Measurements from ENCODE around the gene IL22RA2. TPM values are rescaled to one million over a fixed set of nuclear protein-coding genes. Genes with fewer than 3 reads are reported as not detected.

IL22RA2 gene
- total RNA-seq, 2 donors from 2014 or later = not detected

DNA sequence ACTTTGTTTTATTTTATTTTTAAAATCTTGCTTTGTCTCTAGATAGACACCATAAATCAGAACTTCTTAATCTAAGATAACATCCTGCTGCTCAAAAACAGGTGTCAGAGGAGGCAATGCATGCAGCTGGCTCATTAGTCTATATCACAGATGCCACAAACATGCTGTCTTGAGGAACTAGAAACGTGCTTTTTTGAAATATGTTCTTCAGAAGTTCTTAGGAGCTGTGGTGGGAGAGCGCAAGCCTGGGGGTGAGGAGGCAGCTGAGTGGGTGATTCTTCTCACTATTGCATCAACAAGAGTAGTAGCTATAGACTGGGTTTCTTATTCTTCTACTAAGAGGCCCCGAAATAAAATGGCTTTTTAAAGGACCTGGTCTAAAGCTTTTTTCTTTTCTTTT is 23.4 kb downstream of the IL22RA2 start:
- DNase-seq (no peak), ATAC-seq (no peak)
- H3K27me3 Mint-ChIP-seq = no peaks in the 10 kb centered on the region
- H3K27ac Mint-ChIP-seq = peak overlapping the region; percentile 16
- H3K4me3 Mint-ChIP-seq = no peak overlapping the region
- no peaks in the 10 kb centered on the region for H3K36me3 Mint-ChIP-seq (ENCODE audit: low read depth)
- H3K4me1 Mint-ChIP-seq = peaks cover 4% of the 10 kb centered on the region
- H3K9me3 ChIP-seq (ENCODE audit: control insufficient read depth, low read length, poor library complexity, severe bottlenecking) = no peaks in the 10 kb centered on the region

DNA sequence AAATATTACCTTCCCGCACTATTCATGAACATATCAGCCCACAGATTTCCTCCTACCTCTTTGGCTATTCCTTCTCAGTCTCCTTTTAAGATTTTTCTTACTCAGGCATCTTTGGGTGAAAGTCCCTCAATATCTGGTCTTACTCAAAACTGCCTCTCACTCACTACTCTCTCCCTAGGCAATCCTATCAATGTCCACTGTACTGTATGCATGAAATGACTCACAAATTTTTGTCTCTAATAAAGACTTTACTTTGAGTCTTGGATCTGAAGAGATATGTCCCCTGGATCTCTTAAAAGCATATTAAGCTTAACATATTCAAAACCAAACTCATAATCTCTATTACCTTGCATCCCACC is 24.4 kb downstream of the IL22RA2 start:
- H3K9me3 ChIP-seq (ENCODE audit: control insufficient read depth, low read length, poor library complexity, severe bottlenecking) = no peaks in the 10 kb centered on the region
- H3K27me3 Mint-ChIP-seq = no peaks in the 10 kb centered on the region
- DNase-seq (no peak), ATAC-seq (no peak)
- H3K36me3 Mint-ChIP-seq (ENCODE audit: low read depth) = no peaks in the 10 kb centered on the region
- H3K4me3 Mint-ChIP-seq = no peak overlapping the region
- H3K4me1 Mint-ChIP-seq = no peaks in the 10 kb centered on the region
- H3K27ac Mint-ChIP-seq = no peak overlapping the region

DNA sequence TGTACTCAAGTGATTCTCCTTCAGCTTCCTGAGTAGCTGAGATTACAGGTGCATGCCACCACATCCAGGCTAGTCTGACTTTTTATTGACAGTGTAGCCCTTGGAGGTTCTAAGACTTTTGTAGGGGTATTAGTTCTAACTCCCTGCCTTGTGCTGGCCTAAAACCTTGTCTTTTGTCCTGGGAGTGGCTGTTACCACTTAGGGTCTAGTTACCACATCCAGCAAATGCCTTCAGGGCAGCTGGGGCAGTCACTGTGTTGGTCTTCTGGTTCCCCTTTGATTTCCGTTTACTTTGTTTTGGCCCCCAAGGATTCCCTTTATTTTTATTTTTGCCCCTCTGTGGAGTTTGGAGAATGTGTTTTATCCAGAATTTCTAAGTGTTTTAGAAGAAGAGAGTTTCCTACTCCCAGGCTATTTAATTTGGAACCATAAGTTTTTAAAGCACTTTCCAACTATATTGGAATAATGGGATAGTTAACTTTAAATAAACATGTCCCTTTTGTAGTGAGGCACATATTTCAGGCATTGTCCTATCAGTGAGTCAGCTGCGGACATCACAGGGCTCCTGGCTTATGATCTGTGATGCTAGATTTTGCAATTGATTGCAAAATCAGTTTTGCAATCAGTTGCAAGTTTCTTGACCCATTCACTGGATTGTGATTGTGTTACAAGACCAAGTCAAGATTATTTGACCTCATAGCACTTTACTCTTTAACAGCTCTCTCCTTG is 25.0 kb downstream of the IL22RA2 start:
- Mint-ChIP-seq H3K36me3 (ENCODE audit: low read depth) (no peaks in the 10 kb centered on the region), H3K4me1 (no peaks in the 10 kb centered on the region), H3K27me3 (no peaks in the 10 kb centered on the region), H3K27ac (no peak overlapping the region), H3K4me3 (no peak overlapping the region)
- ATAC-seq (no peak), DNase-seq (no peak)
- H3K9me3 ChIP-seq (ENCODE audit: control insufficient read depth, low read length, poor library complexity, severe bottlenecking) = no peaks in the 10 kb centered on the region

DNA sequence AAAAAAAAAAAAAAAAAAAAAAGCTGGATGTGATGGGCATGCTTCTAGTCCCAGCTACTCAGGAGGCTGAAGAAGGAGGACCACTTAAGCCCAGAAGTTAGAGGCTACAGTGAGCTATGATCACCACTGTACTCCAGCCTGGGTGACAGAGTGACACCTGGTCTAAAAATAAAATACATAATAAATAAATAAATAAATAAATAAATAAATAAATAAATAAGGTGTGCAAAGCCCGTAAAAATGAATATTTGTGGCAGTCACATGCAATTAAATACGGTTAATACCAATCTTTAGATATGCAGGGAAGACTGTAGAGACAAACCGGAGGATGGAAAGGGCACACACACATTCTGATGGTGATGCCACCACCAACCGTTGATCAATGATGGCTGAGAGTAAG is 26.2 kb downstream of the IL22RA2 start:
- no peaks in the 10 kb centered on the region for H3K9me3 ChIP-seq (ENCODE audit: control insufficient read depth, low read length, poor library complexity, severe bottlenecking)
- DNase-seq = no peak
- Mint-ChIP-seq H3K36me3 (ENCODE audit: low read depth) (no peaks in the 10 kb centered on the region), H3K4me3 (no peak overlapping the region), H3K27ac (no peak overlapping the region), H3K4me1 (no peaks in the 10 kb centered on the region), H3K27me3 (no peaks in the 10 kb centered on the region)
- no peak for ATAC-seq

DNA sequence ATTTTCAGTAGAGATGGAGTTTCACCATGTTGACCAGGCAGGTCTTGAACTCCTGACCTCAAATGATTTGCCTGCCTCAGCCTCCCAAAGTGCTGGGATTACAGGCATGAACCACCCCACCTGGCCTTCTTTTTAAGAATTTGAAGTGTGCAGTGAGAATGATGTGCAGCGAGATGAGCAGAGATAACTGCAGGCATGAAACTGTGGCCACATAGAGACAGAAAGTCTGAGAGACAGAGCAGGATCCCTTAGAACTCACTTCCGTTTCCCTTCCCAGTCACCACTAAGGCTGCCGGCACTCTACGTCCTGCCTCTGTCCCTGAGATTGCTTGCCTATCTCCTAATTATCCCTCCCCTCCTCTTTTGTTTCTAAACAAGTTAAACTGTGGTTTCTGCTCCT is 27.2 kb downstream of the IL22RA2 start:
- no peak for DNase-seq
- Mint-ChIP-seq H3K4me3 (no peak overlapping the region), H3K4me1 (no peaks in the 10 kb centered on the region), H3K36me3 (ENCODE audit: low read depth) (no peaks in the 10 kb centered on the region), H3K27ac (no peak overlapping the region), H3K27me3 (no peaks in the 10 kb centered on the region)
- ATAC-seq = no peak
- H3K9me3 ChIP-seq (ENCODE audit: control insufficient read depth, low read length, poor library complexity, severe bottlenecking) = no peaks in the 10 kb centered on the region

DNA sequence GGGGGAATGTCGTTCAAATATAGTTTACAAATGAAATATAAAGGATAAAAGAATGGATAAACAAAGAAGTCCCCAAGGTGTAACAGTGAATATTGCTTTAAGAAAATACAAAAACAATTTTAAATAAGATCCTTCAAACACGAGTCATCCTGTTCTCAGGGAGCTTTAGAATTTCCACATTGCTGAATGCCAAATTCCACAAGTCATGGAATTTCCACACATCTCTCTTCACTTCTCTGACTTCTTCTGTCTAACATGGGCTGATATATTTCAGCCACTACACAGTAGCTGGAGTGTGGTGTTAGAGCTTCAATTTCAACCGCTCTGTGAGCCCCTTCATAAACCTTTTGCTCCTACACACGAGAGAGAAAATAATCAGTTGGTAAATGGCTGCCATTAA is 28.0 kb downstream of the IL22RA2 start:
- no peaks in the 10 kb centered on the region for H3K9me3 ChIP-seq (ENCODE audit: control insufficient read depth, low read length, poor library complexity, severe bottlenecking)
- no peak overlapping the region for H3K27ac Mint-ChIP-seq
- H3K4me1 Mint-ChIP-seq = no peaks in the 10 kb centered on the region
- H3K36me3 Mint-ChIP-seq (ENCODE audit: low read depth) = no peaks in the 10 kb centered on the region
- H3K27me3 Mint-ChIP-seq = no peaks in the 10 kb centered on the region
- no peak overlapping the region for H3K4me3 Mint-ChIP-seq
- no peak for DNase-seq
- no peak for ATAC-seq

DNA sequence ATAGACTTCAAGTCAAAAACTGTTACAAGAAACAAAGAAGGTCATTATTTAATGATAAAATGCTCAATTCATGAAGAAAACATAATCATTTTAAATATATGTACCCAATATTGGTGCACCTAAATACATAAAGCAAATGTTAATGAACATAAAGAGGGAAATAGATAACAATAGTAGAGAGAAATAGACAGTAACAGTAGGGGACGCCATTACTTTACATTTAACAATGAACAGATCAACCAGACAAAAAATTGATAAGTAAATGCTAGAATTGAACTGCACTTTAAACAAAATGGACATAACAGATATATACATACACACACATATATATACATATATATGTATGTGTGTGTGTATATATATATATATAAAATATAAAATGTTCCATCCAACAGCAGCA is 37.4 kb downstream of the IL22RA2 start:
- ATAC-seq (no peak), DNase-seq (no peak)
- no peaks in the 10 kb centered on the region for H3K9me3 ChIP-seq (ENCODE audit: control insufficient read depth, low read length, poor library complexity, severe bottlenecking)
- peaks cover 4% of the 10 kb centered on the region for H3K4me1 Mint-ChIP-seq
- no peak overlapping the region for H3K4me3 Mint-ChIP-seq
- no peak overlapping the region for H3K27ac Mint-ChIP-seq
- no peaks in the 10 kb centered on the region for H3K27me3 Mint-ChIP-seq
- H3K36me3 Mint-ChIP-seq (ENCODE audit: low read depth) = no peaks in the 10 kb centered on the region

DNA sequence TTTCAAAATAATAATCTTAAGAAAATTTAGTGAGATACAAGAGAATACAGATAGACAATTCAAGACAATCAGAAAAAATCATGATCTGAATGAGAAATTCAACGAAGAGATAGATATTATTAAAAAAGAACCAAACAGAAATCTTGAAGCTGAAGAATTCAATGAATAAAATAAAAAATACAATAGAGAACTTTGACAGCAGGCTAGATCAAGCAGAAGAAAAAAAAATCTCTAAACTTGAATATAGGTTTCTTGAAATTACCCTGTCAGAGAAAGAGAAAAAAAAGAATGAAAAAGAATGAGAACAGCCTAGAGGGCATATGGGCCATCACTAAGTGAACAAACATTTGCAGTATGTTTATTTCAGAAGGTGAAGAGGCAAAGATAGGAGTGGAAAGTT is 39.0 kb downstream of the IL22RA2 start:
- H3K27ac Mint-ChIP-seq = no peak overlapping the region
- no peak overlapping the region for H3K4me3 Mint-ChIP-seq
- H3K9me3 ChIP-seq (ENCODE audit: control insufficient read depth, low read length, poor library complexity, severe bottlenecking) = no peaks in the 10 kb centered on the region
- H3K4me1 Mint-ChIP-seq = peaks cover 4% of the 10 kb centered on the region
- H3K27me3 Mint-ChIP-seq = no peaks in the 10 kb centered on the region
- DNase-seq = no peak
- no peak for ATAC-seq
- no peaks in the 10 kb centered on the region for H3K36me3 Mint-ChIP-seq (ENCODE audit: low read depth)

DNA sequence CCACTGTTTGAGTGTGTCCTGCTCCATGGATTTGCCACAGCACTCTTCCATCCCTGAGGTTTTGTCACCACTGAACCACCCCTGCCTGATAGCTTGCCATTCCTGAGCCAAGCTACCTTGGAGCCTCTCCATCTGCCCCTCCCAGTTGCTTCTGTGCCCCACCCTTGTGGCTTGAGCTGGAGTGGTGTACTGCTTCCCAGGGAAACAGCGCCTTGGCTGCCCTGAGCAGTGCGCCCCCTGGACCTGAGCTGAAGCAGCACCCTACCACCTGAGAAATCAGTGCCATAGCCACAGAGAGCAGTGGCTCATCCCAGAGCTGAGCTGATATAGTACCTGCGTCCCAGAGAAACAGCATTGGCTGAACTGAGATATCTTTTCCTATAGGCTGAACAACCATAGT is 40.3 kb downstream of the IL22RA2 start:
- H3K4me1 Mint-ChIP-seq = peaks cover 4% of the 10 kb centered on the region
- DNase-seq (no peak), ATAC-seq (no peak)
- no peak overlapping the region for H3K27ac Mint-ChIP-seq
- no peak overlapping the region for H3K4me3 Mint-ChIP-seq
- H3K9me3 ChIP-seq (ENCODE audit: control insufficient read depth, low read length, poor library complexity, severe bottlenecking) = no peaks in the 10 kb centered on the region
- H3K36me3 Mint-ChIP-seq (ENCODE audit: low read depth) = peaks cover 3% of the 10 kb centered on the region
- no peaks in the 10 kb centered on the region for H3K27me3 Mint-ChIP-seq

DNA sequence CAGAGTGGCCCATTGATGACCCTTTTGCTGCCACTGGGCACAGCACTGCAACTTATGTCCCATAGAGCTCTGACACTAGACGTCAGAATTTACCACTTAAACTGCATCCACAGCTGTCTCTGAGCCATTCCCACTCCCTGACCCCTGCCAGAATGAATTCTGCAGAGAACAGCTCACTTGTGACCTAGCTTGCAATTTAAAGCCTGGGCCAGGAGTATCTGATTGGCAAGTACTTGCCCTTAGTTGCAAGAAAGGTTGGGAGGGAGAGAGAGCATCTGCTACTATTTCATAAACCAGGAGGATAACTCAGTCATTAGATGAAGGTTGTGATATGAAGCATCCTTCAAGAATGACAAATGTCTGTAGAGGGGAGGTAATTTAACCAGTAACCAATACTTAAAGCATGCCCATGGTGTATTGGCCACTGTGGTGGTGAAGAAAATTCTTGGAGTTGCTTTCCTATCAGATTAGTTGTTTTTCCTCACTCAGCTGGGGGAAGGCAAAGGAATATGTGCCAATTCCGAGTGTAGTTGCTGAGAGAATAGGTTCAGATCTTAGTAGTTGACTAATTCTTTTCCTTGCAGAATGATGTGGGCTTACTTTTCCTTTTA is 46.5 kb downstream of the IL22RA2 start:
- no peaks in the 10 kb centered on the region for H3K9me3 ChIP-seq (ENCODE audit: control insufficient read depth, low read length, poor library complexity, severe bottlenecking)
- no peak overlapping the region for H3K27ac Mint-ChIP-seq
- no peaks in the 10 kb centered on the region for H3K27me3 Mint-ChIP-seq
- H3K4me3 Mint-ChIP-seq = no peak overlapping the region
- no peak for DNase-seq
- peaks cover 3% of the 10 kb centered on the region for H3K36me3 Mint-ChIP-seq (ENCODE audit: low read depth)
- peaks cover under 1% of the 10 kb centered on the region for H3K4me1 Mint-ChIP-seq
- ATAC-seq = no peak

DNA sequence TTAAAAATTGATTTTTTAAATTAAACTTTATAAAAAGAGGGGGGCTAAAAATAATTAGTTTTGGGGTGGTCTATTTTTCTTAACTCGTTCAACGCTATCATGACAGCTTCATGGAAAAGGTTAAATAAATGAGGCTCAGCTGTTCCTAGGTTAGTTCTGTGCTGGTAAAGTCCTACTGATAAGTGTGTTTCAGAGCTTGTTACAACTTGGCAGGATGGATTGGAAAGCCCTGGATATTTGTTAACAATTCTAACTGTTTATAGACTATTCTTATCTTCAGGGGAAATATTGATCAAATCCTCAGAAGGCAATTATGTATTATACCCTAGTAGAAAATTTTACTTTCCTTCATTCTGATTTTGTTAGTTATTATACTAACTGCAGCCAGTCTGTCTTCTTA is 50.4 kb downstream of the IL22RA2 start:
- no peak overlapping the region for H3K27ac Mint-ChIP-seq
- H3K4me1 Mint-ChIP-seq = peaks cover 7% of the 10 kb centered on the region
- no peaks in the 10 kb centered on the region for H3K9me3 ChIP-seq (ENCODE audit: control insufficient read depth, low read length, poor library complexity, severe bottlenecking)
- H3K36me3 Mint-ChIP-seq (ENCODE audit: low read depth) = no peaks in the 10 kb centered on the region
- no peak for DNase-seq
- H3K4me3 Mint-ChIP-seq = no peak overlapping the region
- no peaks in the 10 kb centered on the region for H3K27me3 Mint-ChIP-seq
- no peak for ATAC-seq

DNA sequence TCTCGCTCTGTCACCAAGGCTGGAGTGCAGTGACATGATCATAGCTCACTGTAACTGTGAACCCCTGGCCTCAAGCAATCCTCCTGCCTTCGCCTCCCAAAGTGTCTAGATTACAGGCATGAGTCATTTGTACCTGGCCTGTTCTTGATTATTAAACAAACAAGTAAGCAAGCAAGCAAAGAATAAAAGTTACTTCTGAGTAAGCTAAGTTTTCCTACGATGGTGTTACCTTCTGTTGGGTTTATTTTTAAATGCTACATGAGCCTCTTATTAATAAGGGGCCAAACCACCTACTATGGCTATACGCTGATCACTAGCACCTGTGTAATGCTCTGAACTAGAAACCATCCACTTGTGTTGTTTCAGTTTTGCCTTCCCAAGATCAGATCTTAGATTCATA is 50.8 kb downstream of the IL22RA2 start:
- Mint-ChIP-seq H3K4me1 (peaks cover 7% of the 10 kb centered on the region), H3K4me3 (no peak overlapping the region), H3K27ac (no peak overlapping the region), H3K36me3 (ENCODE audit: low read depth) (no peaks in the 10 kb centered on the region), H3K27me3 (no peaks in the 10 kb centered on the region)
- no peaks in the 10 kb centered on the region for H3K9me3 ChIP-seq (ENCODE audit: control insufficient read depth, low read length, poor library complexity, severe bottlenecking)
- ATAC-seq = no peak
- DNase-seq = no peak

DNA sequence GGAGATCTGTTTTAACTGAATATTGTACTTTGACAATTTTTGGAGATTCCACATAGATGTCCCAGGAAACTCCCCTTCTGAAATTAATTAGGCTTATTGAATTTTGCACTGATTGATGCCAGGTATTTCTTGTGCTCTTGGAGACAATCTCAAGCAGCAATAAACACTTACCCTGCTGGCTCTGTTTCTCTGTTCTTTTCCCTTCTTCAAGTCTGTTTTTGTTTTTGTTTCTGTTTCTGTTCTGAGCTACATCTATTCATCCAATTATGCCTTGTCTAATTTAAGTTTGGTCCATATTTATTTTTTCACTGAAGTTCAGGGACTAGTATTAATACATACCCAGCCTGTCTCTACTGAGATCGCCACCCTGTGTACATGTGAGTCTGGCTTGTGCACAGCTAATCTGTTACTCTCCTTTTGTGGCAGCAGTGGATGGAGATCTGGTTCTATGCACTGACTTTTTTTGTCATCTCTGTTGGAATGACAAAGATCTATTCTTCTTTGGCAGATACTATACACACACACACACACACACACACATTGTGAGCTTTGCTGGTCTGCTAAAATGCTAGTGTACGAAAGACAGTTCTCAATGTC is 51.9 kb downstream of the IL22RA2 start:
- Mint-ChIP-seq H3K36me3 (ENCODE audit: low read depth) (peaks cover 3% of the 10 kb centered on the region), H3K4me3 (no peak overlapping the region), H3K4me1 (peaks cover 9% of the 10 kb centered on the region), H3K27me3 (no peaks in the 10 kb centered on the region), H3K27ac (no peak overlapping the region)
- DNase-seq = no peak
- no peaks in the 10 kb centered on the region for H3K9me3 ChIP-seq (ENCODE audit: control insufficient read depth, low read length, poor library complexity, severe bottlenecking)
- ATAC-seq = peak; percentile 30

DNA sequence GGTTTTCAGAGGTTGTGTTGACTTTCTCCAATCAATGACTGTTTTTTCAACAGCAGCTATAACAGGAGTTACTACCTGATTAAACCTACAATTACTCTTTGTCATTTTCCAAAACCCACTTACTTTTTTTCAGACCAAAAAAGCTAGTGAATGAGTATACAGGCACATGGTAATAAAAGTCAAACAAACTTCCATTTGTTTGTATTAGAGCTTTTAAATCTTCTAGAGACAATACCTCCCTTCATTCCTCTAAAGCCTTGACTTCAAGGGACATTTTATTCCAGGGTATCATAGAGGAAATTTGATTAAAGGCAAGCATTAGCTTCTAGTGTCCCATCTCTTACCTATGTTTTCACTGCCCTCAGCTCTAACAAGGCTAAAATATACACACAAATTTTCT is 52.7 kb downstream of the IL22RA2 start:
- H3K27me3 Mint-ChIP-seq = no peaks in the 10 kb centered on the region
- ATAC-seq (no peak), DNase-seq (no peak)
- H3K27ac Mint-ChIP-seq = no peak overlapping the region
- no peak overlapping the region for H3K4me3 Mint-ChIP-seq
- H3K4me1 Mint-ChIP-seq = peaks cover 9% of the 10 kb centered on the region
- peaks cover 3% of the 10 kb centered on the region for H3K36me3 Mint-ChIP-seq (ENCODE audit: low read depth)
- no peaks in the 10 kb centered on the region for H3K9me3 ChIP-seq (ENCODE audit: control insufficient read depth, low read length, poor library complexity, severe bottlenecking)

All from T-helper 17 cell (primary cell).